Stimulated activated CD8-positive, alpha-beta memory T cell treated with anti-CD3 and anti-CD28 coated beads, Interleukin-12 subunit alpha, Interleukin-12 subunit beta, amount 100 ng/mL, for 1 hour (primary cell): Measurements from ENCODE around the gene PIGH.
A peak's percentile ranks its signal among the peaks of the same experiment; 100 is the strongest.

Experiments
- DNase-seq: peaks from one replicate; pipeline ENCODE4 v3.0.0-alpha.2; 2020; ENCODE audit warnings: low read depth

Gene PIGH

GRCh38 chr14:67574806-67575205 lies 25.3 kb downstream of the PIGH start:
- no peak for DNase-seq

- no peak for DNase-seq
Measured at GRCh38 chr14:67574156-67574555, 25.9 kb downstream of the PIGH start.

GRCh38 chr14:67573228-67574010 lies 26.6 kb downstream of the PIGH start:
- no peak for DNase-seq

- DNase-seq, result no peak
Measured at GRCh38 chr14:67572608-67573007, 27.5 kb downstream of the PIGH start.

GRCh38 chr14:67571991-67572323 lies 28.1 kb downstream of the PIGH start:
- no peak for DNase-seq

- DNase-seq, result peak; percentile 41
Measured at GRCh38 chr14:67571275-67571990, 28.6 kb downstream of the PIGH start.

GRCh38 chr14:67570453-67570852 lies 29.6 kb downstream of the PIGH start:
- no peak for DNase-seq

GRCh38 chr14:67569651-67570290 lies 30.3 kb downstream of the PIGH start:
- DNase-seq, result no peak

- no peak for DNase-seq
Measured at GRCh38 chr14:67569011-67569650, 30.9 kb downstream of the PIGH start.

GRCh38 chr14:67567654-67568053 lies 32.4 kb downstream of the PIGH start:
- no peak for DNase-seq

GRCh38 chr14:67566908-67567307 lies 33.2 kb downstream of the PIGH start:
- no peak for DNase-seq

GRCh38 chr14:67564236-67564635 lies 35.8 kb downstream of the PIGH start:
- DNase-seq, result no peak

GRCh38 chr14:67562776-67563150 lies 37.3 kb downstream of the PIGH start:
- DNase-seq, result no peak

GRCh38 chr14:67562025-67562775 lies 37.9 kb downstream of the PIGH start:
- no peak for DNase-seq

GRCh38 chr14:67559639-67560038 lies 40.4 kb downstream of the PIGH start:
- no peak for DNase-seq

- no peak for DNase-seq
Measured at GRCh38 chr14:67557656-67558055, 42.4 kb downstream of the PIGH start.

- DNase-seq, result no peak
Measured at GRCh38 chr14:67557118-67557517, 43.0 kb downstream of the PIGH start.

GRCh38 chr14:67556671-67557070 lies 43.4 kb downstream of the PIGH start:
- no peak for DNase-seq

GRCh38 chr14:67555518-67556090 lies 44.5 kb downstream of the PIGH start:
- no peak for DNase-seq

- no peak for DNase-seq
Measured at GRCh38 chr14:67554341-67554740, 45.7 kb downstream of the PIGH start.

GRCh38 chr14:67553547-67553946 lies 46.5 kb downstream of the PIGH start:
- DNase-seq, result no peak

GRCh38 chr14:67551940-67552339 lies 48.1 kb downstream of the PIGH start:
- no peak for DNase-seq
